Myocyte (in vitro differentiated cells): ENCODE data around the gene DCAF17. TPM values are rescaled to one million over a fixed set of nuclear protein-coding genes. Genes with fewer than 3 reads are reported as not detected.
"Not testable (repeated sequence)": the region's sequence is repeated elsewhere in the genome, so short reads cannot be mapped to it uniquely, and the experiment has no call there.

Source experiments
- DNase-seq: peaks from one replicate; pipeline ENCODE4 v3.0.0-alpha.2; 2012; ENCODE audit warnings: low read depth
- total RNA-seq: library from RNA; depleted of rRNA; stranded (reverse); fragments of >200 nt; gene quantifications from 2 replicates; pipeline ENCODE4 v1.2.3, GENCODE V29; 2014

DCAF17 gene
- total RNA-seq, 1 donor from 2014 or later = 18.9 TPM

GRCh38 chr2:171451074-171451473 is 17.0 kb downstream of the DCAF17 start:
- DNase-seq = no peak

- DNase-seq = no peak
Observed at GRCh38 chr2:171452773-171453172, 18.7 kb downstream of the DCAF17 start.

DNA sequence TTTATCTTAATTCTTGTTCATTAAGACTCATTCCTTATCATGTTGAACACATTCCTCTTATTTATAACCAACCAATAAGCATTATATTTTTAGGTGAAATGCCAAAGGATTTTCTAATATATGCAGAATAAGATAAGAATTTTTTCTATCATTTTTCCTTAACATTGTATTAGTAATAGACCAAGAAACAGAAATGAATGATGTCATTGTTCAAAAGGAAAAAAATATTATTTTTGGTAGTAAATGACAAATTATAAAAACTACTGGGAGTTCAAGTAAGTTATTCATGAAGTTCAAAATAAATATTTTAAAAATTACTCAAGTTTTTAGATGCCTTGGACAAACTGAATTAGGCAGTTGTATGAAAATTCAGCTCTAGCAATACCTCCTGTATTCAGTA is 25.5 kb downstream of the DCAF17 start:
- DNase-seq = no peak

DNA sequence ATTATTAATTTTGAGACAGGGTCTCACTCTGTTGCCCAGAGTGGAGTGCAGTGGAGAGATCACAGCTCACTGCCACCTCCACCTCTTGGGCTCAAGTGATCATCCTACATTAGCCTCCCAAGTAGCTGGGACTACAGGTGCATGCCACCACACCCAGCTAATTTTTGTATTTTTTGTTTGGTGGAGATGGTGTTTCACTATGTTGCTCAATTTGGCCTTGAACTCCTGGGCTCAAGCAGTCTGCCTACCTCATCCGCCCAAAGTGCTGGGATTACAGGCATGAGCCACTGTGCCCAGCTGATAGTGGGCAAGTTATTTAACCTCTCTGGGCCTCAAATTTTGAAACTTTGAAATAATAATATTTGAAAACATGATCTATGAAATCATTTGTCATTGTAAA is 26.5 kb downstream of the DCAF17 start:
- no peak for DNase-seq

DNA sequence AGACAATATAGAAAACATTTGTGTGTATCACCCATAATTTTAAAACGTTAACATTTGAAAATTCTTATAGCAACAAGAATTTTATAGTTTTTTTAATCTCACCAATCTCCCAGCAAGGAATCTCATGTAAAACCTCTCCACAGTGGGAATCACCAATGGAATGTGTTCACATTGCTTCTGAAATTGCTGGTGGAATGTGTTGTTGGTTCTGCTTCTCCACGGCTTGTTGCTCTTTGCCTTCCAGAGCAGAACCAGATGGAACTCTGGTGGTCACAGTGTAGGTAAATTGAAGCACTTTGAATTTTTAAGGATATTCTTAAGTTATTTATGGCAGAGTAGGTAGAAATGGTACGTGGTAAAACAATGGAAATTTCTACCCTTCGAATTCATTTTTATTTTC is 35.1 kb downstream of the DCAF17 start:
- no peak for DNase-seq

DNA sequence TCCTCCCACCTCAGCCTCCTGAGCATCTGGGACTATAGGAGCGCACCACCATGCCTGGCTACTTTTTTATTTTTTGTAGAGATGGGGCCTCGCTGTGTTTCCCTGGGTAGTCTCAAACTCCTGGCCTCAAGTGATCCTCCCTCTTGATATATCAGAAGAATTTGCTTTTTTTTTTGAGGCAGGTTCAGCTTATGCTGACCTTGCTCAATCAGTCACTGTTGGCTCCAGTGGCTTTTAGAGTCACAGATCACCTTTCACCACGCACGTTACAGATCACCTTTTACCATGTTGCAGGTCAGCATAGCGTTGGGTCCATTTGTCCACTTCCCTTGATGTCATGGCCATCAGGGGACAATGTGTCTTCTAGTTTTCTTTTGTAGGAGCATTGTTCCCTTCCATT is 36.1 kb downstream of the DCAF17 start:
- DNase-seq = no peak

- DNase-seq = no peak
Observed at GRCh38 chr2:171475979-171476378, 42.0 kb downstream of the DCAF17 start.

DNA sequence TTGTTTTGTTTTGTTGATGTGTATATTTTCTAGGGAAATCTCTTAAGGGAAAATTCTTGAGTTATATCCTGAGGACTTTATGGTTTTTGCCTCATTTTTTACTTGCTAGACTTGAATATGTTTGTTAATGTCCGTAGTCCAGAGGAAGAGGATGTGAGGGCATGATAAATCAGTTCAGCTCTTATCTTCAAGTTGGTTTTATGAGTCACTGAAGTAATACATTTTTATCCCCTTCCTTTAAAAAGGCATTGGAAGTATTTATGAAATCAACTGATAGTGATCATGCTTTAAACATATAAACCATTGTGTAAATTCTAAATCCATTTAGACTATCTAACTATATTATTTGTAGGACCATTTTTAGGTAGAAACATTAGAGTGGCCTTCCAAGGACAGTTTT is 44.3 kb downstream of the DCAF17 start:
- no peak for DNase-seq

GRCh38 chr2:171479154-171479814 is 45.3 kb downstream of the DCAF17 start:
- no peak for DNase-seq

DNA sequence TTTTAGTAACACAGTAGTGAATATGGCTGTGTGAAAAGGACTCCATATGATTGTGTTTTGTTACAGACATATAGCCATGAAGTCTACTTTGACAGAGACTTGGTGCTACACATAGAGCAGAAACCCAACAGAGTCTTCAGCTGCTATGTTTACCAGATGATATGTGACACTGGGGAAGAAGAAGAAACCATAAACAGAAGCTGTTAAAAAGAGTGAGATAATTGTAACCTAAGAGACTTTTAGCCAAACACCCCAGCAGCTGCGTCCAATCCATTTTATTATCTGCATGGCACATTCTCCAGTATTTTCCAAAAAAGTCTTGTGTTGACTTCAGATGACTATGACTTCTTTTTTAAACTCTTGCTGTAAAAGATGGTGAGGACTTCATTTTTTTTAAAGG is 46.9 kb downstream of the DCAF17 start:
- DNase-seq = peak; percentile 58

GRCh38 chr2:171482308-171482707 is 48.3 kb downstream of the DCAF17 start:
- no peak for DNase-seq

GRCh38 chr2:171482877-171483276 is 48.9 kb downstream of the DCAF17 start:
- DNase-seq = peak; percentile 76

DNA sequence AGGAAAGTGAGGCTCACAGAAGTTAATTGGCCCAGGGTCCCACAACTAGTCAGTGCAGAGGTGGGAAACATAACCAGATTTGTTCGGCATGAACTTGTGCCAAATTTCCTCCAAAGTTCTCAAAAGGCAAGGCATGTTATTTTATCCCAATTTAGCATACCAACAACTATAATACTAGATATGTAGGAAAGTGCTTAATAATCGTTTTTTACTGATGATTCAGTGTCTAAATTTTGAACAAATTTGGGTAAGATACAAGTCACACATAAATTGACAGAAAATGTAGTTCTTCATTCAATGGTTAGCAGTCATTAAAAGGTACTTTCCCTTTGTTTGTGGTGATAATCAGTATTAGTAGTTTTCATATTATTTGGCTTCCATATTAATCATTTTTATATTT is 49.8 kb downstream of the DCAF17 start:
- no peak for DNase-seq

DNA sequence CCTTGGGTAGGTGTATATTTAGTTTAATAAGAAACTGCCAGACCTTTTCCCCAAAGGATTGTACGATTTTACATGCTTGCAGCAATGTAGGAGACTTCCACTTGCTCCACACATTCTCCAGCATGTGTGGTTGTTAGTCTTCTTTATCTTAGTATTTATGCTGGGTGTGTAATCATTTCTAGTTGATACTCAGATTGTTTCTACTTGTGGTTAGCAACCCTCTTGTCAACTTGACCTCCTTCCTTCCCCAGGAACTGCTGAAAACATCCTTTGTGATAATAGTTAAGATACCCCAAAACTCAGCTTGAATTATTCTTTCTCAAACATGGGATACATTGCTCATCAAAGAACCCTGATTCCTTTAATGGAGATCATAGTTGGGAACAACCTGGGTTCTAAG is 51.1 kb downstream of the DCAF17 start:
- no peak for DNase-seq

- no peak for DNase-seq
Observed at GRCh38 chr2:171487201-171487600, 53.2 kb downstream of the DCAF17 start.

DNA sequence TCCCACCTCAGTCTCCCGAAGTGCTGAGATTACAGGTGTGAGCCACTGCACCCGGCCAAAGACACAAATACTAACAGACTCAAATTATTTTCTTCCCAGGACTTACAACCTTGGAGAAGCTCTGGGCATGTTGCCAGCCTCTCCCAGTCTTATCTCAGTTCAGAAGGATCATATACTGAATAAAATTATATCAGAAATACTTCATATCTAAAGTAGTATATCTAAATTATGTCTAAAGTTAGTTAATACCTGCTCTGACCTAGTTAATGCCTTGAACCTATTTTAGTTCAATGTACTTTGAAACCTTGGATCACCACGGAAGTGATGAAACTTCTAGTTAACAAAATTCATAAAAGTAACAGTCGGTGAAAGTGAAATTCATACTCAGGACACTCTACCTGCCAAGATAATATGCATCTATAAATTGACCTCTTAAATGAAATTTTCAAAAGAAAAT is 53.8 kb downstream of the DCAF17 start:
- no peak for DNase-seq

GRCh38 chr2:171490577-171490976 is 56.6 kb downstream of the DCAF17 start:
- DNase-seq = no peak

DNA sequence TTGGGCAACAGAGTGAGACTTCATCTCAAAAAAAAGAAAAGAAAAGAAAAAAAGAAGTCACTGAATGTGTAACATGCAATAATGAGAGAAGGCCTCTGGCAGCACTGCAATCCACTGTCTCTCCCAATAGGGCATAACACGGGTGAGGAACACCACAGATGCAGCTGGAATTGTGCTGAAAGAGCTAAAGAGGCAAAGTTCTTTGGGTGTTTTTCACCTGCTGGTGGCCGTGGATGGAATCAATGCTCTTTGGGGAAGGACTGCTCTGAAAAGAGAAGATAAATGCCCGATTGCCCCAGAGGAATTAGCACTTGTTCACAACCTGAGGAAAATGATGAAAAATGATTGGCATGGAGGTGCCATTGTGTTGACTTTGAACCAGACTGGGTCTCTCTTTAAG is 57.3 kb downstream of the DCAF17 start:
- DNase-seq = no peak

- no peak for DNase-seq
Observed at GRCh38 chr2:171492664-171493063, 58.6 kb downstream of the DCAF17 start.

- not testable (repeated sequence) for DNase-seq
Observed at GRCh38 chr2:171497664-171498063, 63.6 kb downstream of the DCAF17 start.

- DNase-seq = no peak
Observed at GRCh38 chr2:171505374-171505773, 71.3 kb downstream of the DCAF17 start.

DNA sequence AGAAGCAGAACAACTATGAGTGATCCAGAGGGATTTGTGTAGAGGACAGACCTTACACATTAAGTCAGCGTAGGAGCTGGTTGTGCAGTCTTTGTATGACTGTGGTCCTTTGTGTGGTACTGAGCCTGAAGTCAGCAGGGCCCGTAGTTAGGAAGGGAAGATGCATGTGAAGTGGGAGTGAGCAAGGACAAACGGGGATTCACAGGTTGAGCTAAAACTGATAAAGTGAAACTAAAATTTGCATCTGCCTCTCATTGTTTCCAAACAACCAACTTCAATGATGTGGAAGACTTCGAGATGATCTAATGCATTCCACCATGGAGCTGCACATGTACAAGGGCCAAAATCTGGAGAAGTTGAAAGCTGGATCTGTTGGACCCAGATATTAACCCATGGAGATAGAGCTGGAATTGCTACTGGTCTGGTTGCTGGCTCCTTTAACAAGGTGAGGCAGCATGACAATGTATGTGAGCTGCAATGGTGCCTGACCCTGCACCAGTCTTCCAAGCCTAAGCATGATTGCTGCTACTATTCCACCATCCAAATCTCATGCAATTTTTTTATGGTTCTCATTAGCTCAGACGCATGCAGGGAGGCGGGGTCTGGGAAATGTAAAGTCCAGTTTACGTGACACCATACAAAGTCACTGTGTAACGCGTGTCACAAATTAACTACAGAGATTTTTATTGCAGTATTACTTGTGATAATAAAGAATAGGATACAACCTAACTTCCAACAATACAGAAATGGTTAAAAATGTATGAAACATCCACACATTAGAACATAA is 76.1 kb downstream of the DCAF17 start:
- no peak for DNase-seq

GRCh38 chr2:171512014-171512413 is 78.0 kb downstream of the DCAF17 start:
- DNase-seq = no peak
